Pons (tissue), 1 donor: ENCODE data around the gene TPO.
"Not testable (repeated sequence)": the region's sequence is repeated elsewhere in the genome, so short reads cannot be mapped to it uniquely, and the experiment has no call there.

Experiments
- DNase-seq: peaks from one replicate; pipeline ENCODE4 v3.0.0-alpha.2; 2016; ENCODE audit warnings: low spot score

The TPO gene

GRCh38 chr2:1503471-1504310 is 90.4 kb downstream of the TPO start:
- no peak for DNase-seq

- DNase-seq = no peak
Measured at GRCh38 chr2:1504311-1504750, 91.1 kb downstream of the TPO start.

GRCh38 chr2:1505031-1505441 is 91.8 kb downstream of the TPO start:
- DNase-seq = no peak

GRCh38 chr2:1509271-1510065 is 96.2 kb downstream of the TPO start:
- no peak for DNase-seq

- no peak for DNase-seq
Measured at GRCh38 chr2:1510176-1510575, 96.9 kb downstream of the TPO start.

GRCh38 chr2:1511455-1511854 is 98.2 kb downstream of the TPO start:
- DNase-seq = no peak

GRCh38 chr2:1512321-1513289 is 99.3 kb downstream of the TPO start:
- no peak for DNase-seq

- no peak for DNase-seq
Measured at GRCh38 chr2:1514391-1515072, 101.3 kb downstream of the TPO start.

GRCh38 chr2:1515073-1515430 is 101.8 kb downstream of the TPO start:
- DNase-seq = no peak

- no peak for DNase-seq
Measured at GRCh38 chr2:1515986-1516797, 102.9 kb downstream of the TPO start.

- DNase-seq = no peak
Measured at GRCh38 chr2:1516798-1517060, 103.5 kb downstream of the TPO start.

GRCh38 chr2:1517291-1517690 is 104.0 kb downstream of the TPO start:
- not testable (repeated sequence) for DNase-seq

- no peak for DNase-seq
Measured at GRCh38 chr2:1517786-1518185, 104.5 kb downstream of the TPO start.

- DNase-seq = no peak
Measured at GRCh38 chr2:1518331-1518803, 105.1 kb downstream of the TPO start.

GRCh38 chr2:1518867-1519530 is 105.7 kb downstream of the TPO start:
- no peak for DNase-seq

GRCh38 chr2:1521191-1521877 is 108.1 kb downstream of the TPO start:
- DNase-seq = no peak

GRCh38 chr2:1521878-1522830 is 108.9 kb downstream of the TPO start:
- no peak for DNase-seq
